NCI-H510A treated with DMSO at 0.1 percent for 48 hours (cell line): ENCODE results near the gene NMNAT2.

ENCODE experiments used
- DNase-seq: peaks from one replicate; lab custom pipeline; 2025; lab: John Stamatoyannopoulos, UW

Gene NMNAT2

DNA sequence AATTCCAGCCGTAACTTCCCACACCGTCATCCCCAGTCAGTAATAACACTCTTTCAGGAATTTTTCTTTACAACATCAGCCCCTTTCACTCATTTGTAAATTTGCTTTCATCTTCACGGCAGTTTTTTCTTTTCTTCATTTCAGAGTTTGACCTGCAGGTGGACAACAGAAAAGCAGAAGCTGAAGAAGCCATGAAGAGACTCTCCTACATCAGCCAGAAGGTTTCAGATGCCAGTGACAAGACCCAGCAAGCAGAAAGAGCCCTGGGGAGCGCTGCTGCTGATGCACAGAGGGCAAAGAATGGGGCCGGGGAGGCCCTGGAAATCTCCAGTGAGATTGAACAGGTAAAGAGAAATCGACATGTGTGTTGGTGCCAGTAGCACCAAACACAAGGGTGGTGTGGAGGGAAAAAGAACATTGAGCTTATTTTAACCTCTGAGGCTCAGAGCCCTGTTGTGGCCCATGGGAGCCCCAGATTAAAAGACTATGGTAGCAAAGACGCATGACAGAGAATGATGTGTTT, 178.9 kb downstream of the NMNAT2 start:
- DNase-seq = no peak

DNA sequence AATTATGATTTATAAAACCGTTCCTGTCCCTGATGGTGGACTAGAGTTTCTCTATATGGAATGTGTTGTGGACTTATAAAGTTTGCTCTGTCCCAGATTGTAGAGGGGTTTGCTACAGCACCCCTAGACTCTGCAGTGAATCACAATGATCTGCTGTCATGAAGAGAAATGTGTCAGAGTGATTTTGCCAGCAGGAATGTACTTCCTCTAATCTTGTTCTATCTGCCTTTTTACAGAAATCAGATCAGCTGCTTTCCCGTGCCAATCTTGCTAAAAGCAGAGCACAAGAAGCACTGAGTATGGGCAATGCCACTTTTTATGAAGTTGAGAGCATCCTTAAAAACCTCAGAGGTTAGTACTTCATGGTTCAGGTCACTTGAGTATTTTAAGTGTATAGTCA, 180.1 kb downstream of the NMNAT2 start:
- no peak for DNase-seq

DNA sequence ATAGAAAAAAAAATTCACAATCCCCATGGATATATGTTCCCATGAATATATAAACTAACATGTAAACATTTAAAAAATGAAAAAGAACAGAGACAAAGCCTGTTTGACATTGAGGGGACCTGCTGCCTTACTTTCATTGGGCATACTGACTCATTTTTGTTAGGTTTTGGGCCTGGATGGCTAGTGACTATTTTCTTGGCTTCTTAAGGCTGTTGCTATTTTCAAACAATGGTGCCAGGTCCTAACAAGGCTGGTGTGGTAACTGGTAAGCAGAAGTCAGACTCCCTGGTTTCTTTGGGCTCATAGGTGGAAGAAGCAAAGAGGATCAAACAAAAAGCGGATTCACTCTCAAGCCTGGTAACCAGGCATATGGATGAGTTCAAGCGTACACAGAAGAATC, 181.1 kb downstream of the NMNAT2 start:
- no peak for DNase-seq

DNA sequence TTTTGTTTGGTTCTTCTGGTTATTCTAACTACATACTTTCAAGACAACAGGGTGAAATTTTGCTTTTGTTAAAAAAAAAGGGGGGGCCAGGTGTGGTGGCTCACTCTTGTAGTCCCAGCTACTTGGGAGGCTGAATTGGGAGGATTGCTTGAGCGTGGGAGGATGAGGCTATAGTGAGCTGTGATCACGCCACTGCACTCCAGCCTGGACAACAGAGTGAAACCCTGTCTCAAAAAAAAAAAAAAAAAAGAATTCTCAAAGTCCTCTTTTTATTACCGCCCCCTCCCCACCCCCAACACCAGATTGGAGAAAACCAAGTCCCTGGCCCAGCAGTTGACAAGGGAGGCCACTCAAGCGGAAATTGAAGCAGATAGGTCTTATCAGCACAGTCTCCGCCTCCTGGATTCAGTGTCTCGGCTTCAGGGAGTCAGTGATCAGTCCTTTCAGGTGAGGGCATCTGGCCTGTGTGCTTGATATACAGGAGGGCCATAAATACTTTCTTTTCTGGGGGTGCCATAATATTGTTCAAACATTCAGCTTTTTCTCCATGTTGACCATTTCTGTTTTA, 181.9 kb downstream of the NMNAT2 start:
- DNase-seq = no peak

DNA sequence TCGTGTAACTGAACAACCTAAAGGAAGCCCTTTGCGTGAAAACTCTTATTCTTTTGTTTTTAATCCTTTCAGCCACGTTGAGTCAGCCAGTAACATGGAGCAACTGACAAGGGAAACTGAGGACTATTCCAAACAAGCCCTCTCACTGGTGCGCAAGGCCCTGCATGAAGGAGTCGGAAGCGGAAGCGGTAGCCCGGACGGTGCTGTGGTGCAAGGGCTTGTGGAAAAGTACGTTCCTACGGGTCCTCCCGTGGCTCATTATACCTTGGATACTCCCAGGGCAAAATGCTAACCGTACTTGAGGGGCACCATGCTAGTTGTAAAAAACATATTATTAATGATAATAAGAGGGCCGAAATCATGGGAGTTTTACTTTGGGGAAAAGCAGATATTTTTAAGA, 182.7 kb downstream of the NMNAT2 start:
- no peak for DNase-seq

DNA sequence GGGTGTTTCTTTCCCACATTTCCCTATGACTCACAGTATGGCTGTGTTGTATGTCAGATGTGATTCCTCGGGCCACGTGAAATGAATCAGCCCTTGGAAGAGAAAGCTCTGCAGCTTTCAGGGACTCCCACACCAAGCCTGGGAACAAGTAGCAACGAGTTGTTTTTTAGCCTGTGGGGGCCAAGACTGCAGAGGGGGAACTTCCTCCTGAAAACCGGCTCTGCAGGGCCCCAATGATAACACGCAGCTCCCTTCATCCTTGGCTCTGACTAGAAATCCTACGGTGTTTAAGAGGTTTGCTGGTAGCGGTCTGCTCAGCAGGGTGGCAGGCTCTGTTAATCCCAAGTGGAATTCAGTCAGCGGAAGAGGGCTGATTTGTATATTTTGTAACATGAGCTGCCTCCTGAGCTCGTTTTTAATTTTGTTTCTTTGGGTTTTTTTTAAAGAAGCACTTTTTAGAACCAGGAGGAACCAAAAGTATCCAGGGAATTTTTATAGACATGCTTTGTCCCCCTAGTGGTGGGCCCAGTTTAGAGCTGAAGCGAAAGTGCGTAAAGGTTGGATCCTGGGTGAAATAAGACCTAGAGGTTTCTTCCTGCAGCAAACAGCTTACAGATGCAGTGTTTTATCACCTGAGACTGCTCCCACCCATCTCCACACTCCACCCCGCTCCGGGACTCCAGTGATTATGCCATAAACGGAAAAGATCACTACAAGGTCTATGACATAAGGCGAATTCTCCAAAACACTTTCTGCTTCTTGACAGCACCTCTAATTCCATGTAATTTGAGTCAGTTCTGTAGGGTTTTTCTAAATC, 183.3 kb downstream of the NMNAT2 start:
- peak; percentile 67 for DNase-seq

DNA sequence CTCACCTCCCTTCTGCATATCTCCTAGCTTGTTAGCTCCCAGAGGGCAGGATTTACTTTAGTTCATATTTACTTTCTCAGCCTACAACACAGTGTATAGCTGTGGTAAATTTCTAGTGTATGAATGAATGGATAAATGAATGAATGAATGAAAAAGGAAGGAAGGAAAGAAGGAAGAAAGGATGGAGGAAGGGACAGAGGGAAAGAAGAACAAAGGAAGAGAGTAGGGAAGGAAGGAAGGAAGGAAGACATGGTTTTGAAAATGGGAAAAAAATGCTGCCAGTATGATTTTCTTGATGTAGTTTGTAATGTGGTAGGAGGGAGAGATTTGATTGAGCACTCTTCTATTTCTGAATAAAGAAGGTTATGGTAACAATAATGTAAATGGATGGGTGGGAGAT, 185.1 kb downstream of the NMNAT2 start:
- DNase-seq = no peak

DNA sequence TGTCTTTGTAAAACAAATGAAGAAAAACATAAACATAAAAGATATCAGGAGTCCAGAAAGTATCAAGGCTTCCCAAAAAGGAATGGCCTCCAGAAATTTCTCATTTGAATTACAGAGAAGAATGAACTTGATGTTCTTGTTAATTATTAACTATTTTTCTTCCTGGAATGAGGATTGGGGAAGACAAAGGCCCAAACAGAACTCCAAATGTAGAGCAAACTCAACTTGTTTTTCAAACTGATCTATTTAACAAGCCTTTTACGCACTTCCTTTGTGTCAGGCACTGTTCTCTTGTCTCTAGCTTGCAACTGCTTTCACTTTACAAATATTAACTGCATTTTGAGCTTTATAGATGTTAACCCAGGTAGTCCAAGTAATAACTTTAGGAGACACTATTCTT, 186.6 kb downstream of the NMNAT2 start:
- DNase-seq = no peak

DNA sequence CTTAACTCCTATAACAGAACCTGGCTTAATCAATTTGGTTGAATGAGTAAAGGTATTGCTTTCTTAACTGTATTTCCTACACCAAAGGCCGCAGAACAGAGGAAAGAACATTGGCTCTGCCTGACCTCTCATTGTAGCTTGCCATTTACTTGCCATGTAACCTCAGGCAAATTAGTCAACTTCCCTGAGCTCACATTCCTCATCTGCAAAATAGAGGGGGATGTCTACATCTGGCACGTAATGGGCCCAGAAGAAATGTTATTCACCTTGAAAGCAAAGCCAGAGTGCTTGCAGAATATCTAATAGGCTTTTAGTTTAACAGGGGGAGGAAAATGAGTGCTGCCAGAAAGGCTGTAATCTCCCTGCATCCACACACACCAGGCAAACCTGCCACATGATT, 187.8 kb downstream of the NMNAT2 start:
- DNase-seq = no peak

DNA sequence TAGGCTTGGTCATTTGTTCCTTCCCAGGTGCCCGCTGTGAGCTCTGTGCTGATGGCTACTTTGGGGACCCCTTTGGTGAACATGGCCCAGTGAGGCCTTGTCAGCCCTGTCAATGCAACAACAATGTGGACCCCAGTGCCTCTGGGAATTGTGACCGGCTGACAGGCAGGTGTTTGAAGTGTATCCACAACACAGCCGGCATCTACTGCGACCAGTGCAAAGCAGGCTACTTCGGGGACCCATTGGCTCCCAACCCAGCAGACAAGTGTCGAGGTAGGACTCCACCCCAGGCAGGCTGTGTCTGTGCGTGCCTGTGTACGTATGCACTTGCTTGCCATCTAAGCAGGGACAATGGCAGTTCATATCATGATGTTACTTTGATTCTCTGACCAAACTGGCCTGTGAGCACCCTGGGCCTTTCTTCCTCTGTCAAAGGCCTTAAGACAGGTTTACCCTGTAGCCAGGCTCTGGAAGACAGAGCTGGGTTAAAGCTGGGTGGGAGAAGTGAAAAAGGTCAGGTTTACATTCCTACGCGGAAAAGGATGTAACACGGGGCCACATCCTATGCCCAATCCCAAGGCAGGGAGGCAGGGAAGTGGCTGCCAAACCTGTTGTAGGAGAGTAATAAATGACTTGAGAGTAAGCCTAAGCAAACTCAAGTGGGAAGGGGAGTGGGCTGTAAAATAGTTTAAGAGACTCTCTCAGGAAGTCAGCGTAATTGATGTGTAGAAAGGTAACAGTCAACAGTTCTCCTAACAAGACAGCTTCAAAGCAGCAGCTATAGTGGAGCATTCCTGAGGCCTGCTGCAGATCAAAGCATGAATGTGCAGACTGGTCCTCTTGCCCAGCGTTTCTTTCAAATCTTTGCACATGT, 189.6 kb downstream of the NMNAT2 start:
- DNase-seq = peak; percentile 38

DNA sequence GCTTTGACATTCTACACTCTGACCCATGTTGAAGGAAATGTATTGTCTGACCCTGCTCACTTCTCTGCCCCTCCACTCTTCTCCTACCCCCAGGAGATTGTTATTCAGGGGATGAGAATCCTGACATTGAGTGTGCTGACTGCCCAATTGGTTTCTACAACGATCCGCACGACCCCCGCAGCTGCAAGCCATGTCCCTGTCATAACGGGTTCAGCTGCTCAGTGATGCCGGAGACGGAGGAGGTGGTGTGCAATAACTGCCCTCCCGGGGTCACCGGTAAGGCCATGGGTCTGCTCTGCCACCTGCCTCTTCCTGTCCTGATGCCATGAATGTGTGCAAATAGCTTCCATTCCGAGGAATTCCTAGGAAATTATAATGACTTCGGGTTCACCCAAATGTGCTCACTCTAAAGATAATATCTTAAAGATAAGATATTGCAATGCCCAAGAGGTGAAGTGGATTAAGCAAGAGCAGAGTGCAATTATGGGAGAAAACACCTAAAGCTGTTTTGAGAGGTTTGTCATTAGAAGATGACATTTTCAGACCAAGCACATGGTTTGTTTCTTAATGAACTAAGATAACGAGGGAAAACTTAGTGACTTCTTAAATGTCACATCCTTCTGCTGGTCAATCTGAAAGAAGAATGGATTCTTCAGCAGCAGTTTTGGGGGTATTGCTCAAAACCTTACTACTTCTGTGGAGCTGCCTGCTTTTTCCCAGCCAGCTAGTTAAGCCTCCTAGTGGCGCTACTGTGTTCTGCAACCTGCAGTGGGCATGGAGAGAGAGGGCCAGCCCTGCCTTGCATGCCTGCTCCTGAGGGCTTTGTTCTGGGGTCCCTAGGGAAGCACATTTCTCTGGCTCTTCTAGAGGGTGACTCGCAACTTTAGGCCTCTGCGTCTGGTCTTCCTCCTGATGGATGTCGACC, 190.5 kb downstream of the NMNAT2 start:
- peak; percentile 37 for DNase-seq

DNA sequence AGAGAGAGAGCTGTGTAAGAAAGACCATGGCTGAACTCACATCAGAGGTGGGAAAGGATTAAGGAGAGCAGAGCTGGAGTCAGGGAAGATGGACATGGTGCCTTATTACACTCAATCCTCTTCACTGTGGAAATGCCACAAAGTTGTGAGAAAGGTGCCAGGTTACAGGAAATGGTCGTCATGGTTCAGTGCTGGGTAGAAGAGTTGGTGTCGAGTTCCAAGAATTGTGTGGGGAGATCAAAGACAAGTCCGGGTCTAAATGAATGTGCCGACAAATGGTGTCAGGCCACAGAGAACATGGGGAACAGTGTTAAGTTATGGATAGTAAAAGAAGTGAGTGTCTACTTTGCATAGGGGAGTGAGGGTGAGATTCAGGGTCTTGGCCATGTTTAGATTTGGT, 191.2 kb downstream of the NMNAT2 start:
- peak; percentile 94 for DNase-seq

DNA sequence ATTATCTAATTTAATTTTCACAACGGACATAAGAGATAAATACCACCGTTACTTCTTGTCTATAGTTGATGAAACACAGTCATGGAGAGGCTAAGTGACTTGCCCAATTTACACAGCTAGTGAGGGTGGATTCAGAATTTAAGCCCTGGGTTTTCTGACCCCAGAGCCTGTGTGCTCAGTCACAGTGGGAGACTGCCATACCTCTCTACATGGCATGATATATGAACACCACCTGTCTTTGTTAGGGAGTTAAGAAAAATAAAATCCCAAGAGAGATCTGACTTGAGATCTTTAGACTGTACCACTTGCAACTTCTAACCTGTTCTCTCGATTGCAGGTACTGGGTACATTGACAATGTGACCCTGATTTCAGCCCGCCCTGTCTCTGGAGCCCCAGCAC, 191.8 kb downstream of the NMNAT2 start:
- DNase-seq = peak; percentile 42

DNA sequence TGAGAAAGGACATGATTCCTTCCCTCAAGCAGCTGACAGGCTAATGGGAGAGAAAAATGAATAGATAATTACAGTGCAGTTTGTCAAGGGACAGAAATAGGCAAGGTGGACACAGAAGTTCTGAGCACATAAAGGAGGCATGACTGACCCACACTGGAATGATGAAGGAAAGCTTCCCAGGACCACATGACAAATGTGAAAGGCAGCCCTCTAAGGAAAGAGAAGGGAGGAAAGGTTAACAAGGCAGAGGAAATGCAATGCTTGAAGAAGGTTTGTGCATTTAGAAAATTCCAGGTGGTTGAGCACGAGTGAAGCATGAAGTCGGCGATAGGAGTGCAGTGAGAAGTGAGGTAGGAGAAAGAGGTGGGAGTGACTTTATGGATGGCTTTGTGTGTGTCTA, 194.7 kb downstream of the NMNAT2 start:
- DNase-seq = no peak

DNA sequence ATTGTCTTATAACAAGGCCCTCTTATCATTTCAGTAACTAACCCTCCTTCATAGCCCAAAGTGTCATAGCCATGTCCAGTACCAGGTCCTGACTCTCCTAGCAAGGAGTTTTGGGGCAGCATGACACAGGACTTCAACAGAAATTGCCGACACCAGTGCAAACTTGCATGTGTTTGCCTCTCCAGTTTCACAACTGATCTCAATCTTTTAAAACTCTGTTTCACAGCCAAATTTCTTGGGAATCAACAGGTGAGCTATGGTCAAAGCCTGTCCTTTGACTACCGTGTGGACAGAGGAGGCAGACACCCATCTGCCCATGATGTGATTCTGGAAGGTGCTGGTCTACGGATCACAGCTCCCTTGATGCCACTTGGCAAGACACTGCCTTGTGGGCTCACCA, 195.3 kb downstream of the NMNAT2 start:
- DNase-seq = no peak

DNA sequence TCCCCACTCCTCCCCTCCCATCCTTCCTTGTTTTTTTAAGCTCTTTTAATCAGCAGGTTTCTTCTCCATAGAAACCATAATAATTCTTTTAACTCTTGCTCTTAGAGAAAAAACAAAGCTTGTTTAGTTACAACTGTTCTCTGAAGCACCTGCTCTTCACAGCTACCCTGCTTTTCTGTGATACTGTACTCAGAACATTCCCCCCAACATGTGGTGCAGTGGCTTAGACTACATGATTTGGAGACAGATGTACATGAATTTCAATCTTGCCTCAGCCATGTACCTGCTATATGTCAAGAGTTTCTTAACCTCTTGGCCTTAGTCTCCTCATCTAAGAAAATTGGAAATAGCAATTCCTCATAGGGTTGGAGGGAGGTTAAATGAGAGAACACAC, 198.6 kb downstream of the NMNAT2 start:
- DNase-seq = no peak

DNA sequence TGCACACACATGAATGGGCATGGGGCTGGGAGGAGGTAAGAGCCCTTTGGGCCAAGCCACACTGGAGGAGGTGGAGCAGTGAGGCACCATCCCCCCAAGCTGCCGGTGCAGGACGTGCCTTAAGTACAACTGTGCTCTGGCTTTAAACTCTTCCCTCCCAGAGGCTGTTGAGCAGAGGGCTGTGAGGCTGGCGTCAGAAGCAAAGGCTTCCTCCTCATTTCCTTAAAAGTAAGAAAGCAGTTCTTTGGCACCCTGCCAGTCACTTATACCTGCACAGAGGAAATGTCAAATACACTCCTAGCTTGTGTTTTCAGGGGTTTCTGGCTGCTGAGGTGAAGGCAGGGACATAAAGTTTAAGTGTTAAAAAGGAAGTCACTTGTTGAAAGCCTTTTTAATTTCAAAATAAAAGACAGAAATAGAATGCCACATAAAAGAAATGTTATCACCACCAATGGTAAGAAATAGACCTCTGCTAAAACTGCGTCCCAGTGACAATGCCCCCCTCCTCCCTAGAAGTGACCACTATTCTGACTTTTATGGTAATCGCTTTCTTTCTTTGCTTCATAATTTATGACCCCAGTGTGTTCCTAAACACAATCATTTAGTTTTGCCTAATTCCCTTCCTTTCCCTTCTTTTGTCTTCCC, 199.1 kb downstream of the NMNAT2 start:
- peak; percentile 55 for DNase-seq

DNA sequence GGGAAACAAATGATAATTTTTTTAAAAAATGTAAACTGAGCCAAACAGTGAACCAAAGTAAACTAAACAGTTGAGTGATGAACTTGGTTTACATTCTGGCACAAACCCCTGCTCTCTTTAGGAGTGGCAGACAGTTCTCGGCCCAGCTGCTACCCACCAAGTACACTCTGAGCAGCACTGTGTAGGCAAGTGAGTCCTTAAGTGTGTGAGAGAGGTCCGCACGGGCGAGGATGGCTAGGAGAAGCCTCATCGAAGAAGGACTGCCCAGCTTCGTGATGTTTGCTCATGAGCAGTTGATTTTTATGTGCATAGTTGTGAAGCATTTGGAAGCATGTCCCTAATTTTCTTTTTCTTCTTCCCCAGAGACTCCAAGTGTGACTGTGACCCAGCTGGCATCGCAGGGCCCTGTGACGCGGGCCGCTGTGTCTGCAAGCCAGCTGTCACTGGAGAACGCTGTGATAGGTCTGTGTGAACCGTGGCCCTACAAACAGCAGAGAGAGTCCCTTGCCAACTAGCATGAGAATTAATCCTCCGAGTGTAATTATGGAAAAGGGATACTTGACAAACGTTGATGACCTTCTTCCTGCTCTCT, 200.1 kb downstream of the NMNAT2 start:
- peak; percentile 48 for DNase-seq

DNA sequence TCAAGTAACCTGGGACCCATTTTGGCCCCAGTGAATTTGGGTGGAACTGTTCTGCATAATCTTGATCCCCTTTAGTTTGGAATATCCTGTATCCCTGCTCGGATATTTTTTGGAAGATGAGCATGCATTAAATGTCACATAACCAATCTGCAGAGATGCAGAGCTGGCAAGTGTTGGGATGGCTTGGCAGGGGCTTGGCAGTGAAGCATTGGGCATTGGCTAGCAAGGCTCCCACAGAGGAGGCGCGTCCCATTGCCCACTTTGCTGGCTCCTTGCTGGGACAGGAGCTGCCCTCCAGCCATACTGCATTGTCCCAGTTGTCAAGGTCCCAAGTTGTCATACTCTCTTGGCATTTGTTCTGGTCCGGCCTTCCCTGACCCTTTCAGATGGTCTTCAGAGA, 202.2 kb downstream of the NMNAT2 start:
- DNase-seq = no peak

DNA sequence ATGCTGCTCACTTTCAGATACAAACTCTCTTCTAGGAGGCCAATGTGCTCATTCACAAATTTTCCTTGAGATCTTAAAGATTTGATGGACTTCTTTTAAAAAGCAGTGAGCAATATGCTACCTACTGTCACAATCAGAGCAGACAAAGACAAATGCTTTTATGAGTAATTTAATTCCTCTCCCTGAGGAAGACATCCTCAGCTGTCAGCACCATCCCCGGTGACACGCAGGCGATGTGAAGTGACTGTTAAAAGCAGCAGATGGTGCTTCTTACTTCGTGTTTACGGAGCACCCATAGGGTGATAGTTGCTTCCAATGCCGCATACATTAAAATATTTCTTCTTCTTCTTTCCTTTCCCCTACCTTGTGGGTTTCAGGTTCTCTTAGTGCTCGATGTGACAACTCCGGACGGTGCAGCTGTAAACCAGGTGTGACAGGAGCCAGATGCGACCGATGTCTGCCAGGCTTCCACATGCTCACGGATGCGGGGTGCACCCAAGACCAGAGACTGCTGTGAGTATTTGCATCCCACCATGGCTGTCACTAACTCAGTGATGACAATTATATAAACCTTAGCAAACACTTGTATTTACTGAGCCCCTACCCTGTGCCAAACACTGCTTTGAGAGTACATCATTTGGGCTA, 203.0 kb downstream of the NMNAT2 start:
- DNase-seq = peak; percentile 24
